Peyer's patch (tissue), 4 donors: ENCODE measurements around the gene NSFL1C. TPM values are rescaled to one million over a fixed set of nuclear protein-coding genes. Genes with fewer than 3 reads are reported as not detected.

Experiments
- DNase-seq, 3 donors: peaks; one replicate each; pipeline ENCODE4 v3.0.0-alpha.2; 2017 to 2019
- H3K27ac ChIP-seq, 4 donors: fragments of 200-600 bp; sonication (generic); one replicate each; pipeline ENCODE4 v1.5.1; 2016 to 2019
- H3K27me3 ChIP-seq, 2 donors: fragments of 200-600 bp; sonication (generic); one replicate each; pipeline ENCODE4 v1.5.1; 2019
- H3K36me3 ChIP-seq, 3 donors: fragments of 200-600 bp; sonication (generic); one replicate each; pipeline ENCODE4 v1.5.1; 2016 to 2019
- H3K4me1 ChIP-seq, 4 donors: fragments of 200-600 bp; sonication (generic); one replicate each; pipeline ENCODE4 v1.5.1; 2016 to 2019
- H3K4me3 ChIP-seq, 4 donors: fragments of 200-600 bp; sonication (generic); 1 replicate in 3 of 4; 2 replicates in 1 of 4; pipeline ENCODE4 v1.5.1; 2016 to 2019; ENCODE audit warnings: mild to moderate bottlenecking in 1 of 4
- H3K9me3 ChIP-seq, 4 donors: fragments of 200-600 bp; sonication (generic); one replicate each; pipeline ENCODE4 v1.5.1; 2016 to 2019; ENCODE audit warnings: mild to moderate bottlenecking in 1 of 4
- CTCF ChIP-seq, 6 experiments: fragments of 450-650 bp in 4 of 6; fragments of 200-600 bp in 2 of 6; sonication (generic) in 1 of 6; IDR thresholded peaks; one replicate each; pipeline ENCODE4 v1.5.1; 2017 to 2019; ENCODE audit warnings: antibody characterized with exemption in 6 of 6, mild to moderate bottlenecking in 3 of 6, moderate library complexity in 1 of 6
- POLR2A ChIP-seq, 2 donors: fragments of 450-650 bp; IDR thresholded peaks; one replicate each; pipeline ENCODE4 v1.5.1; 2017; ENCODE audit warnings: antibody characterized with exemption in 2 of 2, mild to moderate bottlenecking in 2 of 2, moderate library complexity in 2 of 2
- total RNA-seq, 4 donors: library from RNA; depleted of rRNA; stranded (reverse); fragments of >200 nt; gene quantifications; one replicate each; pipeline ENCODE4 v1.1.0, GENCODE V29; 2016

NSFL1C gene
- total RNA-seq, 4 donors from 2014 or later, result 49.9 to 82.5 (median 59.8) TPM

- Histone ChIP-seq H3K4me1 (no peaks in the 10 kb centered on the region), H3K36me3 (peaks cover 0 to 58% (median 0%) of the 10 kb centered on the region in 3 donors), H3K4me3 (no peak overlapping the region), H3K9me3 (no peaks in the 10 kb centered on the region), H3K27ac (no peak overlapping the region), H3K27me3 (no peaks in the 10 kb centered on the region)
- TF ChIP-seq POLR2A (IDR thresholded peaks at IDR 0.05), result no peak
- TF ChIP-seq CTCF (IDR thresholded peaks at IDR 0.05), result no peak
- DNase-seq, result no peak
These were observed 24.3 kb downstream of the NSFL1C start for GRCh38 chr20:1442304-1442703.

GRCh38 chr20:1441133-1441532 lies 25.5 kb downstream of the NSFL1C start:
- Histone ChIP-seq H3K27ac (no peak overlapping the region), H3K4me1 (no peaks in the 10 kb centered on the region), H3K27me3 (no peaks in the 10 kb centered on the region), H3K4me3 (no peak overlapping the region), H3K36me3 (peaks cover 0 to 46% (median 0%) of the 10 kb centered on the region in 3 donors), H3K9me3 (no peaks in the 10 kb centered on the region)
- TF ChIP-seq CTCF (IDR thresholded peaks at IDR 0.05), result no peak
- no peak for TF ChIP-seq POLR2A (IDR thresholded peaks at IDR 0.05)
- DNase-seq, result no peak

GRCh38 chr20:1440024-1440423 lies 26.6 kb downstream of the NSFL1C start:
- peak in 1 of 3 donors; percentile 19 for DNase-seq

GRCh38 chr20:1438361-1438760 lies 28.3 kb downstream of the NSFL1C start:
- Histone ChIP-seq H3K27ac (no peak overlapping the region), H3K9me3 (no peaks in the 10 kb centered on the region), H3K4me3 (no peak overlapping the region), H3K27me3 (no peaks in the 10 kb centered on the region), H3K36me3 (peaks cover 0 to 18% (median 0%) of the 10 kb centered on the region in 3 donors), H3K4me1 (peaks cover 0 to 4% (median 0%) of the 10 kb centered on the region in 4 donors)
- DNase-seq, result no peak
- TF ChIP-seq CTCF (IDR thresholded peaks at IDR 0.05), result no peak
- TF ChIP-seq POLR2A (IDR thresholded peaks at IDR 0.05), result no peak

More at GRCh38 chr20:1440024-1440423, 26.6 kb downstream of the NSFL1C start:
- no peaks in the 10 kb centered on the region for H3K27me3 ChIP-seq
- peaks cover 0 to 35% (median 0%) of the 10 kb centered on the region in 3 donors for H3K36me3 ChIP-seq
- TF ChIP-seq CTCF (IDR thresholded peaks at IDR 0.05), result peak in 2 of 6 experiments; percentile 14 to 17
- no peak for TF ChIP-seq POLR2A (IDR thresholded peaks at IDR 0.05)
- H3K4me1 ChIP-seq, result no peaks in the 10 kb centered on the region
- no peak overlapping the region for H3K4me3 ChIP-seq
- no peak overlapping the region for H3K27ac ChIP-seq
- no peaks in the 10 kb centered on the region for H3K9me3 ChIP-seq

- H3K27ac ChIP-seq, result no peak overlapping the region
- H3K27me3 ChIP-seq, result no peaks in the 10 kb centered on the region
- H3K36me3 ChIP-seq, result peaks cover 0 to 8% (median 0%) of the 10 kb centered on the region in 3 donors
- peak; percentile 75 to 91 (median 87) for TF ChIP-seq CTCF (IDR thresholded peaks at IDR 0.05)
- TF ChIP-seq POLR2A (IDR thresholded peaks at IDR 0.05), result no peak
- DNase-seq, result peak; percentile 71 to 89 (median 86)
- H3K9me3 ChIP-seq, result no peaks in the 10 kb centered on the region
- H3K4me1 ChIP-seq, result peaks cover 0 to 4% (median 0%) of the 10 kb centered on the region in 4 donors
- no peak overlapping the region for H3K4me3 ChIP-seq
These were observed 29.3 kb downstream of the NSFL1C start for GRCh38 chr20:1437235-1437904.
